HUES6 (cell line): ENCODE measurements around the gene C1RL.

ENCODE experiments used
- H3K27ac ChIP-seq: 2 replicates; pipeline ENCODE4 v1.7.0; 2013; ENCODE audit warnings: low read depth, mild to moderate bottlenecking, low read length, inconsistent platforms
- H3K27me3 ChIP-seq: 2 replicates; pipeline ENCODE4 v1.6.1; 2013; ENCODE audit warnings: low read length; ENCODE audit not compliant: control insufficient read depth, insufficient read depth
- H3K36me3 ChIP-seq: 2 replicates; pipeline ENCODE4 v1.6.1; 2013; ENCODE audit warnings: low read length; ENCODE audit not compliant: control insufficient read depth, insufficient read depth
- H3K4me1 ChIP-seq: 2 replicates; pipeline ENCODE4 v1.6.1; 2013; ENCODE audit warnings: low read length; ENCODE audit not compliant: control insufficient read depth, insufficient read depth
- H3K4me3 ChIP-seq: 2 replicates; pipeline ENCODE4 v1.5.1; 2013; ENCODE audit warnings: low read depth, low read length
- H3K9ac ChIP-seq: one replicate; pipeline ENCODE4 v1.6.1; 2013; ENCODE audit warnings: mild to moderate bottlenecking, low read length
- H3K9me3 ChIP-seq: 2 replicates; pipeline ENCODE4 v1.6.1; 2013; ENCODE audit warnings: low read depth, low read length; ENCODE audit not compliant: control insufficient read depth, insufficient read depth

The C1RL gene, protein sequence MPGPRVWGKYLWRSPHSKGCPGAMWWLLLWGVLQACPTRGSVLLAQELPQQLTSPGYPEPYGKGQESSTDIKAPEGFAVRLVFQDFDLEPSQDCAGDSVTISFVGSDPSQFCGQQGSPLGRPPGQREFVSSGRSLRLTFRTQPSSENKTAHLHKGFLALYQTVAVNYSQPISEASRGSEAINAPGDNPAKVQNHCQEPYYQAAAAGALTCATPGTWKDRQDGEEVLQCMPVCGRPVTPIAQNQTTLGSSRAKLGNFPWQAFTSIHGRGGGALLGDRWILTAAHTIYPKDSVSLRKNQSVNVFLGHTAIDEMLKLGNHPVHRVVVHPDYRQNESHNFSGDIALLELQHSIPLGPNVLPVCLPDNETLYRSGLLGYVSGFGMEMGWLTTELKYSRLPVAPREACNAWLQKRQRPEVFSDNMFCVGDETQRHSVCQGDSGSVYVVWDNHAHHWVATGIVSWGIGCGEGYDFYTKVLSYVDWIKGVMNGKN

GRCh38 chr12:7108796-7109571 lies at the start of gene C1RL:
C1RL (minus strand) TSS chr12:7109214; CDS start chr12:7109180, 34 bp downstream.
- Histone ChIP-seq H3K4me1 (peaks cover 8% of the 10 kb centered on the region), H3K27ac (peak within 1 kb of the TSS; percentile 5; the same call in 1 of the 2 replicates), H3K27me3 (0 out of 2 replicates have a peak, but pooled peaks cover 9% of the 10 kb centered on the region), H3K9ac (peak within 1 kb of the TSS; percentile 69), H3K9me3 (peaks cover 5% of the 10 kb centered on the region; the same call in 1 of the 2 replicates), H3K36me3 (no peaks in the 10 kb centered on the region; the same call in 1 of the 2 replicates), H3K4me3 (peak within 1 kb of the TSS; percentile 60)

DNA sequence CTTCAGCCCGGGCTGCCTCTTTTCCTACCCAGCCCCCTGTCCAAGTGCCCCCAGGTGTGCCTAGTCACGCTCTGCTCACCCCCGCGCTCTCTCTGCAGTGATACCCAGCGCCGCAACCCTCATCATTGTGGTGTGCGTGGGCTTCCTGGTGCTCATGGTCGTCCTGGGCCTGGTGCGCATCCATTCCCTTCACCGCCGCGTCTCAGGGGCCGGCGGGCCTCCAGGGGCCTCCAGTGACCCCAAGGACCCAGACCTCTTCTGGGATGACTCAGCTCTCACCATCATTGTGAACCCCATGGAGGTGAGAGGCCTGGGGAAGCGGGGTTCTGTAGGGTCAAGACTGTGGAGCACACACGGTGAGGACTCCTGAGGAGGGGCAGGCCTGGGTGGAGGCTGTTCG lies 48.4 kb upstream of the C1RL start:
- H3K9me3 ChIP-seq, result no peaks in the 10 kb centered on the region
- no peak overlapping the region for H3K27ac ChIP-seq
- no peaks in the 10 kb centered on the region; the same call in 1 of the 2 replicates for H3K4me1 ChIP-seq
- 0 out of 2 replicates have a peak, but pooled peaks cover 6% of the 10 kb centered on the region for H3K36me3 ChIP-seq
- no peak overlapping the region for H3K4me3 ChIP-seq
- peaks cover 3% of the 10 kb centered on the region; the same call in 1 of the 2 replicates for H3K27me3 ChIP-seq
- no peak overlapping the region for H3K9ac ChIP-seq

DNA sequence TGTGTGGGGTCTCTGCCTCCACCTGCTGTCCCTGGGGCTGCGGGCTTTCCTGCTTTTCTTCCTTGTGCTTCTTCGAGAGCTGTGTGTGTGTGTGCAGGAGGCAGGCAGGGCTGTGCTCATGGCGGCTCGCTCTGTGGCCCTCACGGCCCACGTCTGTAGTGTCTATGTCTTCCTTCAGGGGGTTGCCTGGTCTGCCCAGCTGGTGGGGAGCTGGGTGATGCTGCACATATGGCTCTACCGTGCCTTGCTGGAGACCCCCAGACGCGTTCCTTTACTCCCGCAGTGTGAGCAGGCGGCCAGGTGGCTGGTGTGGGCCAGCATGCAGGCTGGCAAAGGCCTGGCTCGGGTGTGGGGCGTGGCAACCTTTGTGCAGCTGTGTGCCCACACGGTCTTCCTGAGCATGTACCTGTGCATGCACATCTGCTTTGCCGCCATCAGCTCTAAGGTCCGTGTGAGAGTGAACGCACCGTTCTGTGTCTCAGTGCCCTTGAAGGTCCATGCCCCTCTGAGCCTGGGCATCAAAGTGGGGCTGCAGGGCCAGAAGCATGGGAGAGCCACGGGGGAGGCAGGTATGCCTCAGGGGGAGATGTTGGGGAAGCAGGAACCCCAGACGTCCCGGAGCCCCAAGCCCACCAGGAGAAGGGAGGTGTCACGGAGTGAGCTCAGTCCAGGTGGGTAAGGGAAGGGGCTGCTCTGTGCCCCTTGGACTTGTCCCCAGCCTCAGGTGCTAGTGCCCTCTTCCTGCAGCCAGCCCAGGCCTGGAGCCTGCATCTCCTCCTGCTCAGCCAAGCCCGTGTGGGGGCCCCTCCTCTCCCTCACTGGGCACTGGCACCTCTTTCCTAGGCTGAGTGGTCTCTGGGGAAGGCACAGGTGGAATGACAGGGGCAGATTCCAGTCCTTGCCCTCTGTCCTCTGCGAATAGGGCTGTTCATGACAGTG lies 47.5 kb upstream of the C1RL start:
- Histone ChIP-seq H3K9ac (no peak overlapping the region), H3K27me3 (no peaks in the 10 kb centered on the region), H3K4me3 (no peak overlapping the region), H3K9me3 (no peaks in the 10 kb centered on the region), H3K36me3 (0 out of 2 replicates have a peak, but pooled peaks cover 6% of the 10 kb centered on the region), H3K4me1 (no peaks in the 10 kb centered on the region; the same call in 1 of the 2 replicates), H3K27ac (no peak overlapping the region)

- H3K4me3 ChIP-seq, result no peak overlapping the region
- H3K9me3 ChIP-seq, result no peaks in the 10 kb centered on the region
- no peak overlapping the region for H3K27ac ChIP-seq
- H3K9ac ChIP-seq, result no peak overlapping the region
- no peaks in the 10 kb centered on the region; the same call in 1 of the 2 replicates for H3K4me1 ChIP-seq
- H3K27me3 ChIP-seq, result no peaks in the 10 kb centered on the region
- peaks cover 15% of the 10 kb centered on the region for H3K36me3 ChIP-seq
These were observed 46.5 kb upstream of the C1RL start for GRCh38 chr12:7155471-7156034.

GRCh38 chr12:7154901-7155470 lies 46.0 kb upstream of the C1RL start:
- no peak overlapping the region for H3K27ac ChIP-seq
- peaks cover 21% of the 10 kb centered on the region for H3K36me3 ChIP-seq

GRCh38 chr12:7154042-7154441 lies 45.0 kb upstream of the C1RL start:
- Histone ChIP-seq H3K9me3 (no peaks in the 10 kb centered on the region), H3K27me3 (no peaks in the 10 kb centered on the region), H3K4me1 (no peaks in the 10 kb centered on the region; the same call in 1 of the 2 replicates), H3K4me3 (no peak overlapping the region), H3K27ac (no peak overlapping the region), H3K36me3 (peaks cover 30% of the 10 kb centered on the region), H3K9ac (no peak overlapping the region)

More at GRCh38 chr12:7154901-7155470, 46.0 kb upstream of the C1RL start:
- H3K4me3 ChIP-seq, result no peak overlapping the region
- no peak overlapping the region for H3K9ac ChIP-seq
- no peaks in the 10 kb centered on the region for H3K27me3 ChIP-seq
- no peaks in the 10 kb centered on the region for H3K9me3 ChIP-seq
- H3K4me1 ChIP-seq, result no peaks in the 10 kb centered on the region; the same call in 1 of the 2 replicates

- Histone ChIP-seq H3K9me3 (no peaks in the 10 kb centered on the region), H3K36me3 (peaks cover 35% of the 10 kb centered on the region), H3K27me3 (no peaks in the 10 kb centered on the region), H3K27ac (no peak overlapping the region), H3K9ac (no peak overlapping the region), H3K4me1 (no peaks in the 10 kb centered on the region; the same call in 1 of the 2 replicates), H3K4me3 (no peak overlapping the region)
These were observed 43.8 kb upstream of the C1RL start for GRCh38 chr12:7152818-7153217.

DNA sequence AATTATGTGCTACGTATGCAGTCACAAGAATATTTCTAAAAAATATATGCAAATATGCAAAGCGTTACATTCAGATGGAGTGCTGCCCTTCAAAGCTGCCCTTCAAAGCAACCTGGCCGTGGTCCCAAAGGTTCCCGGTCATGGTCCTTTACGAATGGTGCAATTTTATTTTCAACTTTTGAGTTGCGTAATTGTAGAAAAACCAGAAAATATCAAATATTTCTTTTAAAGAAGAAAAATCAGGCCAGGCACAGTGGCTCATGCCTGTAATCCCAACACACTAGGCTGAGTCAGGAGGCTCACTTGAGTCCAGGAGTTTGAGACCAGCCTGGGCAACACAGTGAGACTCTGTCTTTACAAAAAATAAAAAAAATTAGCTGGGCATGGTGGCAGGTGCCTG lies 42.5 kb upstream of the C1RL start:
- H3K36me3 ChIP-seq, result peaks cover 35% of the 10 kb centered on the region
- no peaks in the 10 kb centered on the region for H3K9me3 ChIP-seq
- no peaks in the 10 kb centered on the region; the same call in 1 of the 2 replicates for H3K4me1 ChIP-seq
- no peak overlapping the region for H3K9ac ChIP-seq
- H3K27ac ChIP-seq, result no peak overlapping the region
- H3K4me3 ChIP-seq, result no peak overlapping the region
- no peaks in the 10 kb centered on the region for H3K27me3 ChIP-seq

DNA sequence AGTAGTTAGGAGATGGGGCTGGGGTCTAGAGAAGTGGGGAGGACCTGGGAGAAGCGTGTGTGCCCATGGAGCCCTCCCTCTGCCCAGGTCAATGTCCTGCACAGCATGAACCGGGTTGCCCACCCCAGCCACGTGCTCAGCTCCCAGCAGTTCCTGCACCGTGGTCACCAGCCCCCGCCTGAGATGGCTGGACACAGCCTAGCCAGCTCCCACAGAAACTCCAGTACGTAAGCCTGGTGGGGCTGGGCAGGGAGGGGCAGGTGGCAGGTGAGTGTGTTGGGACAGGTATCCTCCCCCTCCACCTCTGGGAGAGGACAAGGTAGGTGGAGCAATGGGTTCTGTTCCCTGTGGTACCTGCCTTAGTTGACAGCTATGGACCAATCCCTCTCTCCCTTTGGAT lies 41.8 kb upstream of the C1RL start:
- Histone ChIP-seq H3K27me3 (no peaks in the 10 kb centered on the region), H3K27ac (no peak overlapping the region), H3K36me3 (peaks cover 37% of the 10 kb centered on the region), H3K4me3 (no peak overlapping the region), H3K9ac (no peak overlapping the region), H3K4me1 (no peaks in the 10 kb centered on the region; the same call in 1 of the 2 replicates), H3K9me3 (no peaks in the 10 kb centered on the region)

- Histone ChIP-seq H3K9me3 (no peaks in the 10 kb centered on the region), H3K4me3 (no peak overlapping the region), H3K27me3 (no peaks in the 10 kb centered on the region), H3K27ac (no peak overlapping the region), H3K9ac (no peak overlapping the region), H3K4me1 (no peaks in the 10 kb centered on the region), H3K36me3 (peaks cover 37% of the 10 kb centered on the region)
These were observed 41.3 kb upstream of the C1RL start for GRCh38 chr12:7150356-7150755.
